Measurements from ENCODE around the gene TMEM164.
"Not testable (repeated sequence)": the region's sequence is repeated elsewhere in the genome, so short reads cannot be mapped to it uniquely, and the experiment has no call there.

GRCh38 chrX:110154328-110154727, 151.4 kb downstream of the TMEM164 start:
- not testable (repeated sequence) for TF ChIP-seq CTCF, POLR2A (IDR thresholded peaks at IDR 0.05)

Data from adrenal gland (tissue), 5 donors.